Measurements from ENCODE around the gene MORN5. TPM values are rescaled to one million over a fixed set of nuclear protein-coding genes. Genes with fewer than 3 reads are reported as not detected.

The MORN5 gene
- total RNA-seq = not detected in 2 replicates

DNA sequence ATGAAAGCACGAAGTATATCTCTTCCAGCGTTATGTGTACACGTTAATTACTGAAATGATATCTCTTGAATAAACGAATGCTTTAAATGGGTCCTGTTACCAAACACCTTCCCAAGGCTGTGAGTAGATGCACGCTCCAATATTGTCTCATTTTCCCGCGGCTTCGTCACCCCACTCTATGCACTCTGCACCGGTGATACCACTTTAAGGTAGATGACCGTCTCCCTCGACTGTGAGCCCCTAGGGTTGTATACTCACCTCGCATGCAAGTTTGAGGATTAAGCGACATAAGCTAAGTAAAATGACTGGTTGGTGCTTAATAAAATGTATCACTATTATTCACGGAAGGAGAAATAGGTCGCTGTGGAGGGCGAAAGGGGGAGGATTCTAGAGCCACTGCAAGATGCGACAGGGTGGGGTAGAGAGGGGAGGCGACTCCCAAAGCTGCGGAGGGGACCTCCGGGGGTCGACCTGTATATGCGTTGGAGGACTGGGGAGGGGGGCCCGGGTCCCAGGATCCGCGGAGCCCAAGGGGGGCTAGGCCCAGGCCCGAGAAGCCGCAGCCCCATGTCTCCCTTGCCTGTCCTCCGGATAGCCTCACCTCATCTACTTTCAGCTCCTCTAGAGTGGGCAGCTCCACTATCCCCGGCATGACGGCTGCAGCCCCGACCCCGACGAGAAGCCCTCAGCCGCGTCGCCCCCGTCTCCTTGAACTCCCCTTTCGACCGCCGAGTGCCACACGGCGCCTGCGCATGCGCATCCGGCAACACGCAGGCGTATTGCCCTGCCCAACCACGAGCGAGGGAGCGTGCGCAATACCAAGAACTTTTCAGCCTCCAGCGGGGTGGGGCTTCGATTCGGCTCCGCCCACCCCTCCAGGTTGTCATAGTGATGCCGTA, at the start of gene MORN5, which contains the start of gene NDUFA8:
TSS of gene MORN5 (plus strand) at position 883 of the 899 bp plus-strand sequence. CDS start 65 bp downstream, outside the sequence.
TSS of gene NDUFA8 (minus strand) at position 754 of the 899 bp plus-strand sequence. CDS start at position 652, 102 bp downstream.

GRCh38 chr9:122228568-122229484, 69.1 kb downstream of the MORN5 start, which contains the start of gene LHX6:
LHX6 (minus strand) TSS chr9:122228957; CDS start chr9:122228740, 217 bp downstream.

Small RNA genes within 50 kb of the gene (small RNA-seq; reads per million reads assigned to genes)
- not detected for gene MIR4478

Other genes with a start within 250 kb of the MORN5 start
- 5.5 and 7.7 TPM in 2 replicates for gene TTLL11, start 66.6 kb upstream of the MORN5 start, total RNA-seq
- 20.5 and 21.7 TPM in 2 replicates for gene NDUFA8, start 129 bp upstream of the MORN5 start, total RNA-seq
- under 0.01 TPM in 1 of 2 replicates, not detected in the other for gene LHX6, start 69.0 kb downstream of the MORN5 start, total RNA-seq
- 6.2 and 6.8 TPM in 2 replicates for gene RBM18, start 104.9 kb downstream of the MORN5 start, total RNA-seq
- gene MRRF, start 105.0 kb downstream of the MORN5 start, total RNA-seq = 42.6 and 44.0 TPM in 2 replicates
- 39.9 and 83.0 TPM in 2 replicates for gene PTGS1, start 211.1 kb downstream of the MORN5 start, total RNA-seq

Data from subcutaneous preadipocyte (primary cell).